Left kidney (tissue), 2 donors: ENCODE measurements around the gene CFAP46. TPM values are rescaled to one million over a fixed set of nuclear protein-coding genes. Genes with fewer than 3 reads are reported as not detected.
"Not testable (repeated sequence)": the region's sequence is repeated elsewhere in the genome, so short reads cannot be mapped to it uniquely, and the experiment has no call there.

Experiments used
- DNase-seq: peaks from one replicate; pipeline ENCODE4 v3.0.0-alpha.2; 2013
- polyA plus RNA-seq: library from polyadenylated mRNA; unstranded; fragments of 120-200 nt; gene quantifications from one replicate; pipeline ENCODE4 v1.2.1, GENCODE V29; 2013; ENCODE audit not compliant: insufficient read length

Gene CFAP46
- polyA plus RNA-seq, 1 donor = 7.4 TPM

- DNase-seq = no peak
These were observed 136.3 kb downstream of the CFAP46 start for GRCh38 chr10:132806110-132806509.

GRCh38 chr10:132805599-132805998 lies 136.8 kb downstream of the CFAP46 start:
- no peak for DNase-seq

- DNase-seq = no peak
These were observed 137.5 kb downstream of the CFAP46 start for GRCh38 chr10:132804785-132805426.

- DNase-seq = no peak
These were observed 138.1 kb downstream of the CFAP46 start for GRCh38 chr10:132804287-132804686.

GRCh38 chr10:132803416-132804210 lies 138.8 kb downstream of the CFAP46 start:
- DNase-seq = no peak

GRCh38 chr10:132802694-132803320 lies 139.6 kb downstream of the CFAP46 start:
- DNase-seq = no peak

- no peak for DNase-seq
These were observed 140.3 kb downstream of the CFAP46 start for GRCh38 chr10:132802048-132802447.

GRCh38 chr10:132799865-132800264 lies 142.5 kb downstream of the CFAP46 start:
- no peak for DNase-seq

GRCh38 chr10:132798876-132799275 lies 143.5 kb downstream of the CFAP46 start:
- no peak for DNase-seq

GRCh38 chr10:132798403-132798802 lies 144.0 kb downstream of the CFAP46 start:
- no peak for DNase-seq

GRCh38 chr10:132797986-132798385 lies 144.4 kb downstream of the CFAP46 start:
- DNase-seq = not testable (repeated sequence)

GRCh38 chr10:132796846-132797245 lies 145.5 kb downstream of the CFAP46 start:
- no peak for DNase-seq

- DNase-seq = no peak
These were observed 148.2 kb downstream of the CFAP46 start for GRCh38 chr10:132793871-132794849.

- no peak for DNase-seq
These were observed 149.2 kb downstream of the CFAP46 start for GRCh38 chr10:132793213-132793612.

GRCh38 chr10:132792796-132793195 lies 149.6 kb downstream of the CFAP46 start:
- no peak for DNase-seq

GRCh38 chr10:132792099-132792498 lies 150.3 kb downstream of the CFAP46 start:
- DNase-seq = not testable (repeated sequence)

GRCh38 chr10:132790934-132791829 lies 151.2 kb downstream of the CFAP46 start:
- no peak for DNase-seq

- no peak for DNase-seq
These were observed 151.9 kb downstream of the CFAP46 start for GRCh38 chr10:132790470-132790869.

GRCh38 chr10:132789659-132790148 lies 152.7 kb downstream of the CFAP46 start:
- DNase-seq = no peak

GRCh38 chr10:132788831-132789219 lies 153.5 kb downstream of the CFAP46 start:
- DNase-seq = no peak
